Mesodermal cell (in vitro differentiated cells): ENCODE data around the gene PLOD3.
"Not testable (repeated sequence)": the region's sequence is repeated elsewhere in the genome, so short reads cannot be mapped to it uniquely, and the experiment has no call there.

Experiments used
- H3K27ac ChIP-seq: 2 replicates; pipeline ENCODE4 v1.7.0; 2013; ENCODE audit warnings: mild to moderate bottlenecking, low read depth, low read length, moderate library complexity; ENCODE audit not compliant: severe bottlenecking
- H3K36me3 ChIP-seq: 2 replicates; pipeline ENCODE4 v1.7.1; 2013; ENCODE audit warnings: mild to moderate bottlenecking, low read length, moderate library complexity; ENCODE audit not compliant: control insufficient read depth, insufficient read depth
- H3K4me1 ChIP-seq: one replicate; pipeline ENCODE4 v1.7.1; 2013; ENCODE audit warnings: mild to moderate bottlenecking, low read length; ENCODE audit not compliant: insufficient read depth, control insufficient read depth, poor library complexity, severe bottlenecking
- H3K4me3 ChIP-seq: 2 replicates; pipeline ENCODE4 v1.7.0; 2013; ENCODE audit warnings: low read length, control low read depth, mild to moderate bottlenecking; ENCODE audit not compliant: insufficient read depth, poor library complexity, severe bottlenecking; ENCODE audit errors: extremely low read depth
- H3K9me3 ChIP-seq: 2 replicates; pipeline ENCODE4 v1.7.1; 2013; ENCODE audit warnings: mild to moderate bottlenecking, low read length, moderate library complexity; ENCODE audit not compliant: control insufficient read depth
- WGBS, 2 experiments: methylation state at CpG; one replicate each; pipeline ENCODE4 v1.1.5; 2013; ENCODE audit warnings: missing lambda C conversion rate in 2 of 2; ENCODE audit not compliant: insufficient coverage in 2 of 2; 5-methylcytosine and 5-hydroxymethylcytosine counted together

The PLOD3 gene

DNA sequence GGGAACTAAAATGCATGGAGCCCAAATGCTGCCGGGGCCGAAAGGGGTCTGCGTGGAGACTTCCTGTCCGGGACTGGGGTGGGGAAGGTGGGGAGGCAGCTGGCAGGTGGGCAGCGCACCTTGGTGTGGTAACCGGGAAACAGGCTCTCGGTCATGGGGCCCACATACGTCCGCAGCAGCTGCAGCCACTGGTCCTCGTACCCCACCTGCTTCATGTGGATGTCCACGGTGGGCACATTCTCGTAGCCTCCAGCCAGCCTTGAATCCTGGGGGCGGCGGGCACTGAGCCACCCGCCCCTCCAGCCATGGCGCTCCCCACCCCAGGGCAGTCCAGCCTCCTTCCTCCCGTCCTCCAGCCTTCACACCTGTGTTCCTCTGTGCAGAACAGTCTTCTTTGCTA, 9.9 kb downstream of the PLOD3 start:
- 93 to 96% methylated on average over 12 to 15 of the region's 17 CpGs for whole genome bisulfite sequencing, 2 experiments
- H3K36me3 ChIP-seq: peaks cover 51% of the 10 kb centered on the region
- no peak overlapping the region for H3K4me3 ChIP-seq
- no peaks in the 10 kb centered on the region for H3K4me1 ChIP-seq
- H3K27ac ChIP-seq: no peak overlapping the region
- H3K9me3 ChIP-seq: no peaks in the 10 kb centered on the region

- Histone ChIP-seq H3K4me1 (no peaks in the 10 kb centered on the region), H3K36me3 (peaks cover 43% of the 10 kb centered on the region), H3K4me3 (no peak overlapping the region), H3K9me3 (no peaks in the 10 kb centered on the region), H3K27ac (no peak overlapping the region)
- 97% methylated on average over 17 to 18 of the region's 19 CpGs for WGBS, 2 experiments
Observed at GRCh38 chr7:101206665-101207042, 10.7 kb downstream of the PLOD3 start.

GRCh38 chr7:101205901-101206664, 11.3 kb downstream of the PLOD3 start:
- Histone ChIP-seq H3K4me3 (no peak overlapping the region), H3K9me3 (no peaks in the 10 kb centered on the region), H3K4me1 (peaks cover under 1% of the 10 kb centered on the region), H3K27ac (no peak overlapping the region), H3K36me3 (peaks cover 37% of the 10 kb centered on the region)
- 95% methylated on average over 25 to 29 of the region's 32 CpGs for WGBS, 2 experiments

GRCh38 chr7:101203740-101204738, 13.3 kb downstream of the PLOD3 start:
- not testable (repeated sequence) for H3K9me3 ChIP-seq, H3K27ac ChIP-seq, H3K4me1 ChIP-seq, H3K4me3 ChIP-seq
- H3K36me3 ChIP-seq: peaks cover 21% of the 10 kb centered on the region
- WGBS, 2 experiments: 91 to 93% methylated on average over 19 to 20 of the region's 22 CpGs

DNA sequence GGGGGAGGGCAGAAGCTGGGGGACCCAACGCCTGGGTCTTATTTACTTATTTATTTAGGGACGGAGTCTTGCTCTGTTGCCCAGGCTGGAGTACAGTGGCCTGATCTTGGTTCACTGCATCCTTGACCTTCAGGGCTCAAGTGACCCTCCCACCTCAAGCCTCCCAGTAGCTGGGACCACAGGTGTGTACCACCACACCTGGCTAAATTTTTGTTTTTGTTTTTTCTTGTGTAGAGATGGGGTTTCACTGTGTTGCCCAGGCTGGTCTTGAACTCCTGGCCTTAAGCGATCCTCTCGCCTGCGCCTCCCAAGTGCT, 14.8 kb downstream of the PLOD3 start:
- no peak overlapping the region for H3K27ac ChIP-seq
- peaks cover 4% of the 10 kb centered on the region for H3K4me1 ChIP-seq
- no peaks in the 10 kb centered on the region for H3K9me3 ChIP-seq
- peaks cover 9% of the 10 kb centered on the region for H3K36me3 ChIP-seq
- H3K4me3 ChIP-seq: no peak overlapping the region
- 91% methylated on average over 5 of the region's 5 CpGs for WGBS, 2 experiments

DNA sequence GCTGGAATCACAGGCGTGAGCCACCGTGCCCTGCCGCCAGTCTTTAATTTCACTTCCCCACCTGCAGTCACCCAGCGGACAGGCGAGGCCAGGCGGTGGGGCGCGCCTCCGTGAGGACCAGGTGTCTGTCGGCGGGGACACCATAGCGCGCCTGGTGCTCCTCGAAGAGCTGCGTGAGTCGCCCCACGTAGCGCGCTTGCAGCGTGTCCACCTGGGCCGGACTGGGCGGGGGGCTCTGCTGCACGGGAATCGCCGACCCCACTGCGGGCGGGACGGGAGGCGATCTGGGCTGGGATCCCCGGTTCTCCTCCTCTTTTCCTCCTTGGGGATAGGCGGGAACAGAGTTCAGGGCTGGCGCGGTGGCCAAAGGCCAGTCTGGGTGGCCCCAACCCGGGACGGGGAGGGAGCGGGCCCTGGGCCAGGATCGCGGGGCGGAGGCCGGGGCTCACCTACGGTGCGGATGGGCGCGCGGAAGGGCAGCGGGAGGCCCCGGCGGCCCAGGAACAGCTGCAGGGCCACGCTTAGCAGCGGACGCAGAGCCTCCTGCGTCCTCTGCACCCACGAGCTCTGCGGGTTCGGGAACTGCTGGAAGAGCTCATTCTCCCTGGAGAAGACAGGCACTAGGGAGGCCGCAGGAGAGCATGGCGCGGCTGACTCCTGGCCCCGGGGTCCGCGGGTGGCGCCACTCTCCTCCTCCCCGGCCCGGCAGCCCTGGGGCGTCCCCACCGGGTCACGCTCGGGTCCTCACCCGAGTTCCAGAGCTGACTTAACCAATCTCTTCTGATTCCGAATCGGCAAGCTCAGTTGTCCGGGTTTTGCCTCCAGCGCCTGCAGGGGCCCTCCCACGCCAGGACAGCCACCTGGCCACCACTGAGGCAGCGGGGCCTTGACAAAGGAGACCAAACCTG, 15.4 kb downstream of the PLOD3 start:
- 79 to 83% methylated on average over 61 to 70 of the region's 75 CpGs for WGBS, 2 experiments
- Histone ChIP-seq H3K4me1 (peaks cover 4% of the 10 kb centered on the region), H3K9me3 (no peaks in the 10 kb centered on the region), H3K27ac (no peak overlapping the region), H3K4me3 (no peak overlapping the region), H3K36me3 (peaks cover 8% of the 10 kb centered on the region)

DNA sequence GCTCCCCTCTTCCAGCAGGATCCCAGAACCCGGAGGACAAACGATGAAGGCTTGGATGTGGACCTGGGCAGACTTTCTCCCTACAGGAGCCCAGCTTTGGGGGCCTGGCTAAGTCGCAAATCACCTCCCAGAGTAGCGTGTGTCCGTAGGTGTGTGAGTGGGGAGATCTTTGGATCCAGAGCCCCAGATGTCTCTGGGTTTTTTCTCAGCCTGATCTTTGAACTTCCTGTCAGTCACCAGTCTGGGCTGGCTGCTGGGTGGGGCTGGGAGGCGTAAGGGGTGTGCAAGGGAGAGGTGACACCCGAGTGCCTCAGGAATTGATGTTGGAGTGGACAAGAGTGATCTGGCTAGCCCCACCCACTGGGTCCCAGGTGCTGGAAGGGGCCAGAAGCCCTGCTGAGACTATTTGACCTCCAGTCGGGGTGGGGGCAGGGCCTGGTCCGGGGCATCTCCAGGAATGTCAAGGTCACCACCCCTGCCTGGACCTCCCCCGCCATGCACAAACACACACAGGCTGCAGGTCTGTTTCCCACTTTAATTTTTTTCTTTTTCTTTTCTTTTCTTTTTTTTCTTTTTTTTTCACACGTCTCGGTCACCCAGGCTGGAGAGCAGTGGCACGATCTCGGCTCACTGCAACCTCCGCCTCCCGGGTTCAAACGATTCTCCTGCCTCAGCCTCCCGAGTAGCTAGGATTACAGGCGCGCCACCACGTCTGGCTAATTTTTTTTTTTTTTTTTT, 16.4 kb downstream of the PLOD3 start, which contains the start of gene MOGAT3:
MOGAT3 (minus strand) TSS at position 175 of the 738 bp plus-strand sequence. CDS start 182 bp downstream, outside the sequence.
- 54 to 71% methylated on average over 8 to 10 of the region's 21 CpGs for WGBS, 2 experiments
- no peaks in the 10 kb centered on the region for H3K9me3 ChIP-seq
- no peak within 1 kb of the TSS for H3K4me3 ChIP-seq
- H3K4me1 ChIP-seq: peaks cover 4% of the 10 kb centered on the region
- no peak within 1 kb of the TSS for H3K27ac ChIP-seq
- H3K36me3 ChIP-seq: peaks cover 2% of the 10 kb centered on the region

DNA sequence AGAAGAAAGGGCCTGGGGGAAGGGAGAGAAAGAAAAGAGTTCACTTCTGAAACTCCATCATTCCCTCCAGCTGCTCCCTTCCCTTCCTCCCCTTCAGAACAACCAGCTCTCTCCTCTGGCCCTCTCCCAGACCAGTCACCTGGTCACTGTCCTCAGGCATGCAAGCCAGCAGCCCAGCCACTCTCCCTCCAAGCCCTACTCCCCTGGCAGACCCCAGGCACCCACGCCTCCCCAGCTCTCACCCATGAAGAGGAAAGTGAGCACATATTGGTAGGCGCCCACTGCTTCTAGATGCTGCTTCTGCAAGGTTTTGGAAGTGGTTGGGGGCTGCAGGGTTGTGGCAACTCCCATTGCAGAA, 16.9 kb downstream of the PLOD3 start:
- Histone ChIP-seq H3K9me3 (no peaks in the 10 kb centered on the region), H3K4me3 (no peak overlapping the region), H3K36me3 (no peaks in the 10 kb centered on the region), H3K4me1 (peaks cover 4% of the 10 kb centered on the region), H3K27ac (no peak overlapping the region)
- 67% methylated on average over 1 of the region's 2 CpGs; no CpG with 5 or more reads in 1 of the 2 experiments for WGBS, 2 experiments

- not testable (repeated sequence) for H3K4me1 ChIP-seq, H3K9me3 ChIP-seq, H3K36me3 ChIP-seq, H3K4me3 ChIP-seq, H3K27ac ChIP-seq
- 87 to 97% methylated on average over 7 to 8 of the region's 10 CpGs for WGBS, 2 experiments
Observed at GRCh38 chr7:101199522-101199921, 17.9 kb downstream of the PLOD3 start.

- Histone ChIP-seq H3K36me3 (no peaks in the 10 kb centered on the region), H3K4me3 (no peak overlapping the region), H3K27ac (no peak overlapping the region), H3K9me3 (no peaks in the 10 kb centered on the region), H3K4me1 (peaks cover 4% of the 10 kb centered on the region)
- 82 to 89% methylated on average over 12 of the region's 14 CpGs for WGBS, 2 experiments
Observed at GRCh38 chr7:101198476-101198875, 18.9 kb downstream of the PLOD3 start.
